T-helper 1 cell treated with Interleukin-12 subunit alpha and Interleukin-12 subunit beta and Interleukin-4 antibody, amounts not matched to agents 30 μg/mL and 1 μg/mL, for 36 hours (primary cell): ENCODE measurements around the gene FRMD6.
A peak's percentile ranks its signal among the peaks of the same experiment; 100 is the strongest.

ENCODE experiments used
- H3K27ac Mint-ChIP-seq: one replicate; pipeline ENCODE4 v1.8.0; 2021; ENCODE audit warnings: mild to moderate bottlenecking, mixed read lengths
- H3K27me3 Mint-ChIP-seq: one replicate; pipeline ENCODE4 v1.8.0; 2021; ENCODE audit warnings: low read depth, mixed read lengths
- H3K36me3 Mint-ChIP-seq: one replicate; pipeline ENCODE4 v1.8.0; 2021; ENCODE audit warnings: low read depth, mixed read lengths
- H3K4me1 Mint-ChIP-seq: one replicate; pipeline ENCODE4 v1.8.0; 2021; ENCODE audit warnings: low read depth, mixed read lengths
- H3K4me3 Mint-ChIP-seq: one replicate; pipeline ENCODE4 v1.8.0; 2021; ENCODE audit warnings: mild to moderate bottlenecking, moderate library complexity, mixed read lengths
- H3K9me3 Mint-ChIP-seq: one replicate; pipeline ENCODE4 v1.8.0; 2021; ENCODE audit warnings: mixed read lengths

FRMD6 gene

DNA sequence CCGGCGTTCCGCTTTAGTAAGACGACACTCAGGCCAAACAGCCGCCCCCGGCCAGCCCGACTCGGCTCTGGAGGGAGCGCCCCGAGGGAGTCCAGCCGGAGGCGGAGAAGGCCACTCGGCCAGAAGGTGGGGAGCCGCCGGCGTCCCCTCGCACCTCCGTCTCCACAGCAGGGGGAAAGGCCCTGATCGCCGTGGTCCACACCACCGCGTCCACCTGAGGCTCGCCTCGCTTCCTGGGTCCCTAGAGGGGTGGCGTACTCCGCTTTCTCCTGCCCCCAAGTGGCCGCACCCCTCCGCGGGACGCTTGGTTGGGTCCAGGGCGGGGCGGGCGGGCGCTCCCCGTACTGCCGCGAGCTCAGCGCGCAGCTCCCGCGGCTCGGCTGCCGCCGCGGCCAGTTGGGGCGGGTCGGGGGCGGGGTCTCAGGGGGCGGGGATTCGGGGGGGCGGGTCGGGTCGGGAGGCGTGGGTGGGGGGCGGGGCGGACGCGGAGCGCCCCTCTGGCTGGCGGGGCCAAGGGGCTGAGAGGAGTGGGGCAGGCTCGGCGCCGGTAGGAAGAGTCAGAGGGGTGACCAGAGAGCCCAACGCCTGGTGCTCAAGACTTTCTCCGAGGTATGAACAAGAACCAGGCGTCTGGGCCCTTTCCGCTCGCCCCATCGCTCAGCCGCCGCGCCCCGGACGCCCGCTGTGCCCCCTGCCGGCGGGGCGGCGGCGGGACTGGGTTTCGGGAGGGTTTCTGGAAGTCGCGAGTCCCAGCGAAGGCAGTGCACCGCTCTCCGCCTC, at the start of gene FRMD6:
Gene FRMD6 (plus strand): TSS at position 523 of the 780 bp plus-strand sequence. CDS start 37,927 bp downstream, outside the sequence.
- H3K27me3 Mint-ChIP-seq, result peaks cover 18% of the 10 kb centered on the region
- H3K36me3 Mint-ChIP-seq, result no peaks in the 10 kb centered on the region
- H3K27ac Mint-ChIP-seq, result peak within 1 kb of the TSS; percentile 68
- H3K4me3 Mint-ChIP-seq, result peak within 1 kb of the TSS; percentile 83
- H3K4me1 Mint-ChIP-seq, result peaks cover 16% of the 10 kb centered on the region
- H3K9me3 Mint-ChIP-seq, result no peaks in the 10 kb centered on the region

DNA sequence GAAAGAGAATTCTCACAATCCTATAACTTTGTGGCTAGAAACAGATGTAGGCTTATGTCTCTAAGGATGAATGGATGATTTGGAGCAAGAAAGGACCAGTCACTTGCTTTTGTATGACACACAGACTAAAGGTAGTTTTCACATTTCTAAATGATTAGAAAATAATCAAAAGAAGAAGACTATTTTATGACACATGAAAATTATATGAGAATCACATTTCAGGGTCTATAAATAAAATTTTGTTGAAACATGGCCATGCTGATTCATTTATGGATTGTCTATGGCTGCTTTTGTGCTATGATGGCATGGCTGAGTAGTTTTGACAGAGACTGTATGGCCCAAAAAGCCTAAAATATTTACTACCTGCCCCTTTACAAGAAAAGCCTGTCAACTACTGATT, 49.4 kb upstream of the FRMD6 start:
- Mint-ChIP-seq H3K9me3 (no peaks in the 10 kb centered on the region), H3K27ac (no peak overlapping the region), H3K4me3 (no peak overlapping the region), H3K27me3 (peaks cover 25% of the 10 kb centered on the region), H3K4me1 (no peaks in the 10 kb centered on the region), H3K36me3 (no peaks in the 10 kb centered on the region)

DNA sequence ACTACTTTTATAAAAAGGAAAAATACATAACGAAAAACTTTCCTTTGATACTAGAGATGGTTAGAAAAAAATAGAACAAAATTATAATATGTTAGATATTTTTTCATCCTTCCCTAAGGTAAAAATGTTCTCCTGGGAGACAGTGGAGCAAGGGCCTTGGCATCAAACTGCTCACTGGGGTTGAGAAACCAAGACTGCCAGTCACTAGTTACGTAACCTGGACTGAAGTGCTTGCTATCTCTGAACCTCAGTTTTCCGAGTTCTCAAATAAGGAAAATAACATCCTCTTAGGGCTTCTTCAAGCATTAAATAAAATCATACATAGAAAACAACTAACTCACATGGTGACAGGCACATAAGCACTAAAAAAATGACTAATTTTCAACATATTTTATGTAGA, 48.2 kb upstream of the FRMD6 start:
- H3K27me3 Mint-ChIP-seq, result peaks cover 21% of the 10 kb centered on the region
- no peak overlapping the region for H3K4me3 Mint-ChIP-seq
- H3K27ac Mint-ChIP-seq, result no peak overlapping the region
- H3K9me3 Mint-ChIP-seq, result no peaks in the 10 kb centered on the region
- no peaks in the 10 kb centered on the region for H3K4me1 Mint-ChIP-seq
- H3K36me3 Mint-ChIP-seq, result no peaks in the 10 kb centered on the region

DNA sequence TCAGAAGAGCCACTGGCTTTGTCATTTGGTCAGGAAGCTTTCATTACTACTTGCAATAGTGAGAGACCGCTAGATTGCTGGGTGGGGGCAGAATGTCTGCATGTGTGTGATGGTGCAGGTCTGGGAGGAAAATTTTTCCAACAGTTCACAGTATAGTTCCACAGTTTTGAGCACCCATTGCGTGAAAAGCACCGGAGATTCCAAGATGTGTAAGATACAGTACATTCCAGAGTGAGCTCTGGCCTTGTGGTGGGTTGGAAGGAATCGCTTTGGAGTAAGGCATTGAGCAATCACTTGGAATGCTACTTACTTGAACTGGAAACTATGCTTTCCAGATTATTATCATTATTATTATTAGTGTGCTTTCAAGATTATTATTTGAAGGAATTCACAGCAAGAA, 47.6 kb upstream of the FRMD6 start:
- H3K36me3 Mint-ChIP-seq, result no peaks in the 10 kb centered on the region
- no peak overlapping the region for H3K27ac Mint-ChIP-seq
- H3K4me1 Mint-ChIP-seq, result no peaks in the 10 kb centered on the region
- H3K4me3 Mint-ChIP-seq, result no peak overlapping the region
- peaks cover 18% of the 10 kb centered on the region for H3K27me3 Mint-ChIP-seq
- no peaks in the 10 kb centered on the region for H3K9me3 Mint-ChIP-seq

DNA sequence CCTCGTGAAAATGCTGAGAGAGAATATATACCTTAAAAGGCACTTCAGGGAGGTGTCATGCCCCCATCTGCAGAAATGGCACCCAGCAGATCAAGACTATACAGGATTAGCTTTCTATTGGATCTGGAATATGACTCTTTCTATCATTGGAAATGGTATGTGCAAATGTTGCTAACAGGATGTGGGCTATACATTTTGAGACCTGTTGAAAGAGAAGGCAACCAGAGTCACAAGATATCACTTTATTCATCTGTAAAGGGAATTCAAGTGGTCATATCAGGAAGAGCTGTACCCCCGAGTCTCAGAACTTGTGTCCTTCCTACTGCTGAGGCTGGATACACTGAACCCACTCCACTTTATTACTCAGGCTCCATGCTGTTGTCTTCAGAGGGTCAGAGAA, 46.1 kb upstream of the FRMD6 start:
- Mint-ChIP-seq H3K27me3 (peaks cover 8% of the 10 kb centered on the region), H3K36me3 (no peaks in the 10 kb centered on the region), H3K9me3 (no peaks in the 10 kb centered on the region), H3K27ac (no peak overlapping the region), H3K4me3 (no peak overlapping the region), H3K4me1 (no peaks in the 10 kb centered on the region)

DNA sequence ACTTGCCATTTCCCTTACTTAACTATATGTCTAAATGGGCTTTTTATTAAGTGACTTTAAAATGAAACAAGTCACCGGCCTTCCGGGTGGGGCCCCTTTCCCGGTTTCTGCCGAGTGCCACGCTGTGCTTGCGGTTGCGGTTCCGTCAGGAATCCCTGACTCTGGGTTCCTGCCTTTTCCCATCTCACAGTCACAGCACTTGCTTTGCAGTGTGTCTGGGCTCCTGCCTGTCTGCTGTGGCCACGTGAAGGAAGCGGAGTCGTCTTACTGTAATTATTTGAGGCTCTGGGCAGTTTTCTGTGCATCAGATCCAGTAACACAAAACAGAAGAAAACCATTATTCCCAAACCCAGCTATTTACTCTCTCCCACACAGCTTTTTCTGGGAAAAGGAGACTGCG, 44.0 kb upstream of the FRMD6 start:
- Mint-ChIP-seq H3K4me1 (no peaks in the 10 kb centered on the region), H3K4me3 (no peak overlapping the region), H3K27me3 (peaks cover 8% of the 10 kb centered on the region), H3K27ac (no peak overlapping the region), H3K9me3 (no peaks in the 10 kb centered on the region), H3K36me3 (no peaks in the 10 kb centered on the region)

DNA sequence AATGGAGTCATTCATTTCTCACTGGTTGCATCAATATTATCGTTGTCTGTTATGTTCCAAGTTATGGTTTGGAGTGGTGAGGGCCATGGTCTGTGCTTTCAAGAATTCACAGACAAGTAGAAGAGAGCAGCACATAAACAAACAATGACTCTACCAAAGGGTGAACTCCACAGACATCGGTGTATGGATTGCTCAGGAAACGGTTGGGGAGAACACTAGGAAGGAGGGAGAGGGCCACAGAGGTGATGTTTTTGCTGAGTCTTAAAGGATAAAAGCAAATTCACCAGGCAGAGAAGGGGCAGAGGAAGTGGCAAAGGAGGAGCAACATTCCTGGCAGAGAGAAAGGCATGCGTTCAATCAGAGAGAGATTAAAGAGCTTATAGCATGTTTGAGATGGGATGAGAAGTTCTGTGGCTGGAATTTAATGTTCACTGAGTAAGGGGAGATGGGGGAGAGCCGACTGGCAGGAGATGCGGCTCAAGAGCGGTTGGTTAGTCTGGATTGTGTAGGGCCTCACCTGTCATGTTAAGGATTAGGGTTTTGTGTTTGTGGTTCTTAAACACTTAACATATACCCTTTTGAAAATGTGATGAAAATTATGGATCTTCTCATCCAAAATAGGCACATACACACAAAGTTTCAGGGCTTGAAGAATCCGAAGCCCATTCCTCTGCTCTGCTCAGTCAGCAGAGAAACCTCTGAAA, 42.3 kb upstream of the FRMD6 start:
- H3K27me3 Mint-ChIP-seq, result no peaks in the 10 kb centered on the region
- no peak overlapping the region for H3K4me3 Mint-ChIP-seq
- H3K36me3 Mint-ChIP-seq, result no peaks in the 10 kb centered on the region
- no peaks in the 10 kb centered on the region for H3K4me1 Mint-ChIP-seq
- H3K9me3 Mint-ChIP-seq, result no peaks in the 10 kb centered on the region
- no peak overlapping the region for H3K27ac Mint-ChIP-seq

DNA sequence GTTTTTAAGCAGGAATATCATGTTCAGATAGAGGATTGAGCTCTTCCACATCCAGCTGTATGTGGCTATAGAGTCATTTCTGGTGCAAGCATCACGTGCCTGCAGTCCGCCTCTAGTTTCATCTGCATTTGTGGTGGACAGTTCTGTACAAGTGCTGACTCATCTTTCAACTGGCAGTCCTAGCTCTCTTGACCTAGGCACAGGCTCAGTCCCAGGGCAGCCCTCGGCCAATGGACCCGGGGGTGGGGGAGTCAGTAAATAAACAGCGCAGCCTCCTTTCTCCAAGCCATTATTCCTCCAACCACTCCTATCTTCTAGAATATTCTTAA, 41.8 kb upstream of the FRMD6 start:
- Mint-ChIP-seq H3K27me3 (no peaks in the 10 kb centered on the region), H3K27ac (no peak overlapping the region), H3K4me3 (no peak overlapping the region), H3K4me1 (no peaks in the 10 kb centered on the region), H3K9me3 (no peaks in the 10 kb centered on the region), H3K36me3 (no peaks in the 10 kb centered on the region)

DNA sequence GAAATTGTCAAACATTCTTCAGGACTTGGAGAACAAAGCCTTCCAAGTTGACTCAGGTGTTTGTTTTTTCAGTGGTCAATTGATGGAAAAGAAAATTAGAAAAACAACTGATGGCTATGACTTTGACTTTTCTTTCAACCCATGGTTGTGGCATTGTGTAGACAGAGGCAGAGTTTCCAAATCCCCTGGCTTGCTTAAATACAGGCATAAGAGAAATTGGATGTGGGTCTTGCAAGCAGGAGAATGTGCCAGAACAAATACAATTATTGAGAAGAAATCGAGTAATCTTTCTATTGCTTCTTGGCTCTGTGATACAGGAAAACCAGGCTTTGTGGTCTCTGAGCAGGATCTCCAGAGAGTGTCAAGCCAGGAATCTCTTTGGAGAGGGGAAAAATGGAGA, 40.9 kb upstream of the FRMD6 start:
- H3K36me3 Mint-ChIP-seq, result no peaks in the 10 kb centered on the region
- no peaks in the 10 kb centered on the region for H3K27me3 Mint-ChIP-seq
- H3K9me3 Mint-ChIP-seq, result no peaks in the 10 kb centered on the region
- H3K27ac Mint-ChIP-seq, result no peak overlapping the region
- H3K4me1 Mint-ChIP-seq, result no peaks in the 10 kb centered on the region
- no peak overlapping the region for H3K4me3 Mint-ChIP-seq

DNA sequence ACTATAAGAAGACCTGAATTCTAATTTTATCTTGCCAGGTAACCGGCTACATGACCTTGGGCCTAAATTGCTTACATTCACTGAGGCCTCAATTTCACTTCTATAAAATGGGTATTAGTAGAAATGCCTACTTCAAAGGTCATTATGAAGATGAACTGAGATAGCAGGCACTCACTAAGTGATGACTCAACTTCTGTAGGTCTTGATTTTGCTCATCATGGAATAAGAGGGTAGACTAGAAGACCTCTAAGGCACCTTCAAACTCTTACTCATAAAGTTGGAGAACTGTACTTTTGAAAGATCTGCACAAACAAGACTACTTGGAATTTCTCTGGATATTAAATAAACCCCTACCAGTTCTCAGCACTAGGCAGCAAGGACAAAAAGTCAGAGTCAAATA, 39.3 kb upstream of the FRMD6 start:
- H3K27me3 Mint-ChIP-seq, result no peaks in the 10 kb centered on the region
- H3K9me3 Mint-ChIP-seq, result no peaks in the 10 kb centered on the region
- H3K4me3 Mint-ChIP-seq, result no peak overlapping the region
- H3K4me1 Mint-ChIP-seq, result no peaks in the 10 kb centered on the region
- H3K27ac Mint-ChIP-seq, result no peak overlapping the region
- no peaks in the 10 kb centered on the region for H3K36me3 Mint-ChIP-seq

DNA sequence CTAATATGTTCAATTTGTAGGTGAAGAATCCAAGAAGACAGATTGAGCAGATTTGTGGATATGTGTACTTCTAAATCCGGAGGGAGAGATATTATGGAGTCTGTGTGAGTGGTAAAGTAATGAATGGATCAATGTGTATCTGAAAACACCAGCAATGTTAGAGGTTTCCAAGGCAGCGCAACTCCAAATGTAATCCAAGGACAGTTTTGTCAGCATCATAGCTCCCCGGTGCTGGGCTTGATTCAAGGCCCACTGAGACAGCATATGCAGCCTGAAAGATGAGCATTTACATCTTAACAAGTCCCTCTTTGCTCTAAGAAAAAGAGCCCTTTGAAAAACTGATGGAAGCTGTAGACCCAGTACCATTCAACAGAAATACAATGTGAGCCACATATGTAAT, 38.3 kb upstream of the FRMD6 start:
- Mint-ChIP-seq H3K4me1 (no peaks in the 10 kb centered on the region), H3K27ac (no peak overlapping the region), H3K9me3 (no peaks in the 10 kb centered on the region), H3K4me3 (no peak overlapping the region), H3K27me3 (peaks cover 5% of the 10 kb centered on the region), H3K36me3 (no peaks in the 10 kb centered on the region)

DNA sequence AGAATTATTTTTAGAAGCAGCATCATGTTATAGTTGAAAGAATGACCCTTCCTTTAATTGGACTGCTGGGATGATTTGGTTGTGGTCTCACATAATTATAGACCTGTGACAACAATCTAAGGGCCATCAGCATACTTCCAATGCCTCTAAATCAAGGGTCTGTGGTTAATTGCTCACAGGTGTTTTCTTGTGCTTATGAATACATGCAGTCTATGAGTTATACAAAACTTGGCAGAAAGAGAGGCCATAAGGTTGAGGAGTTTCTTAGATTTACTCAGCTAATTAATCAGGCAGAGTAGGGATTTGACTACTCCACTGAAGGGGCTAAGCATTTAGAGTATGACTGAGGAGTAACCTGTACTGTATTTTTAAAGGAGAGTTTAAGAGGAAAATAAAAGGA, 37.0 kb upstream of the FRMD6 start:
- Mint-ChIP-seq H3K4me1 (no peaks in the 10 kb centered on the region), H3K27ac (no peak overlapping the region), H3K36me3 (no peaks in the 10 kb centered on the region), H3K27me3 (peaks cover 6% of the 10 kb centered on the region), H3K4me3 (no peak overlapping the region), H3K9me3 (no peaks in the 10 kb centered on the region)

DNA sequence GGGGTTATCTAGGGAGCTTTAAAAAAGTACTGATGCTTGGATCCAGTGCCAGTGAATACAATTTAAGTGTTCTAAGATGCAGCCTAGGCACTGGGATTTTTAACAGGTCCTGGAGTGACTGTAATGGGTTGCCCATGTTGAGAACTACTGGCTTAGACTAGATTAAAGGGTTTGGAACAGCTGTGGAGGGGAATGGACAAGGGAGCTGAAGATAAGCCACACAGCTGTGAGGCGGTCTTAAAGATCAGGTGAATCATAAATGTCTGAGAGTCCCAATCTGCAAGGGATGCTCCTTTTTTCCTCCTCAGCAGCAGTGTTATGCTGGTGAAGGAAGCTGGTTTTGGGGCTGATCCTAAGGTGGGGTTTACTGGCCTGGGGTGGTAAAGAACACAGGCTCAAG, 35.5 kb upstream of the FRMD6 start:
- no peak overlapping the region for H3K27ac Mint-ChIP-seq
- H3K4me3 Mint-ChIP-seq, result no peak overlapping the region
- H3K9me3 Mint-ChIP-seq, result no peaks in the 10 kb centered on the region
- no peaks in the 10 kb centered on the region for H3K4me1 Mint-ChIP-seq
- H3K36me3 Mint-ChIP-seq, result no peaks in the 10 kb centered on the region
- H3K27me3 Mint-ChIP-seq, result peaks cover 6% of the 10 kb centered on the region

DNA sequence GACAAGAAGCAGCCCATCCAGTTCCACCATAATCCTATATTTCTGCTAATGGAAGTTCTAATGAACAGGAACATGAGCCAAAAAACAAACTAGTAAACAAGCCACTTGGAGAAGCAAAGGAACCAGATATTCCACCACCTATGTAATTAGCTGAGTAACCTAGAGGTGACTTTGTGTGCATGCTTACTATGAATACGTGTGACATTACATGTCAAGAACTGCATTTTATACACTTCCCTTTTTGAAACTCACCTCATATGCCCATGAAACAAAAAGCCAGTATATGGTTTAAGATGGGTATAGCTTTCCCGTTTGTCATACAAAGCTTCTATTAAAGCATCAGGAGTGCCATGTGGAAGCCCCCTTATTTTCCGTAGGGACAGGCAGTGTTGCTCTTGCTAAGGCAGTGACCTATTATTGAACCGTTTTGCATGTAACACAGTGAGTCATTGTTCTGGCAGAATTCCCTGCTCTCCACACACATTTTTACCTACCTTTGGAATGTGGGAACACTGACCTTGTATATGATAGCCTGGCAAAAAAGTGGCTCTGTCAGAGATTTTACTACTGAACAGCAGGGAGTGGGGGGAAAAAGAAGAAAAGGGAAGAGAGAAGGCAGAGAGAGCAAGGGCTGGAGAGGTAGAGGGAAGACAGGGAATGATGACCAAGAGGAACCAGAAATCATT, 34.8 kb upstream of the FRMD6 start:
- Mint-ChIP-seq H3K4me1 (no peaks in the 10 kb centered on the region), H3K4me3 (no peak overlapping the region)

DNA sequence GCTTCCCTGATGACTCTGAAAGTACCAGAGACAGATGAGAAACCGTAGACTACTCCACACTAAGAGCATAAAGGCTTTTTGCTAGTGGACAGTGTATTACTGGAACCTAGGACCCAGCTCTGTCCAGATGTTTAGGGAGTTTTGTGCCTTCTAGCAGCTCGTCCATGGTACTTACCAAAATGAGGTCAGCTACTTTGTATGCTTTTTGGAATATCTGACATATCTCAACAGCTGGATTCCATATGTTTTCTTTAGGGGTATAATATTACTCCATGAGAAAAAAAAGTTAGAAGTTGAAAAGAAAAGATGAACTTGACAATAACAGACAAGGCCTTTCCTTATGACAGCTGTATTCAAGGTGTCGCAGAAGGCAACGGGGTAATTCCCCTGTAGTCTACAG, 32.1 kb upstream of the FRMD6 start:
- Mint-ChIP-seq H3K27me3 (peaks cover 6% of the 10 kb centered on the region), H3K27ac (no peak overlapping the region), H3K36me3 (no peaks in the 10 kb centered on the region), H3K9me3 (no peaks in the 10 kb centered on the region), H3K4me1 (no peaks in the 10 kb centered on the region), H3K4me3 (no peak overlapping the region)

More for the DNA sequence above, 34.8 kb upstream of the FRMD6 start:
- H3K9me3 Mint-ChIP-seq, result no peaks in the 10 kb centered on the region
- H3K27ac Mint-ChIP-seq, result no peak overlapping the region
- H3K27me3 Mint-ChIP-seq, result peaks cover 6% of the 10 kb centered on the region
- H3K36me3 Mint-ChIP-seq, result no peaks in the 10 kb centered on the region
